Activated CD8-positive, alpha-beta memory T cell treated with anti-CD3 and anti-CD28 coated beads for 4 hours (primary cell): ENCODE measurements around the gene IFIT1B.

ENCODE experiments used
- DNase-seq, 2 donors: peaks; one replicate each; pipeline ENCODE4 v3.0.0-alpha.2; 2020; ENCODE audit warnings: low read depth in 2 of 2

Gene IFIT1B

GRCh38 chr10:89413398-89413912 is 35.6 kb downstream of the IFIT1B start:
- no peak for DNase-seq

GRCh38 chr10:89414146-89414878 is 36.5 kb downstream of the IFIT1B start, which contains the start of gene IFIT5:
Gene IFIT5, plus strand, starts transcription at chr10:89414568. Its CDS starts 231 bp downstream, at chr10:89414799.
- peak; percentile 32 to 38 for DNase-seq

DNA sequence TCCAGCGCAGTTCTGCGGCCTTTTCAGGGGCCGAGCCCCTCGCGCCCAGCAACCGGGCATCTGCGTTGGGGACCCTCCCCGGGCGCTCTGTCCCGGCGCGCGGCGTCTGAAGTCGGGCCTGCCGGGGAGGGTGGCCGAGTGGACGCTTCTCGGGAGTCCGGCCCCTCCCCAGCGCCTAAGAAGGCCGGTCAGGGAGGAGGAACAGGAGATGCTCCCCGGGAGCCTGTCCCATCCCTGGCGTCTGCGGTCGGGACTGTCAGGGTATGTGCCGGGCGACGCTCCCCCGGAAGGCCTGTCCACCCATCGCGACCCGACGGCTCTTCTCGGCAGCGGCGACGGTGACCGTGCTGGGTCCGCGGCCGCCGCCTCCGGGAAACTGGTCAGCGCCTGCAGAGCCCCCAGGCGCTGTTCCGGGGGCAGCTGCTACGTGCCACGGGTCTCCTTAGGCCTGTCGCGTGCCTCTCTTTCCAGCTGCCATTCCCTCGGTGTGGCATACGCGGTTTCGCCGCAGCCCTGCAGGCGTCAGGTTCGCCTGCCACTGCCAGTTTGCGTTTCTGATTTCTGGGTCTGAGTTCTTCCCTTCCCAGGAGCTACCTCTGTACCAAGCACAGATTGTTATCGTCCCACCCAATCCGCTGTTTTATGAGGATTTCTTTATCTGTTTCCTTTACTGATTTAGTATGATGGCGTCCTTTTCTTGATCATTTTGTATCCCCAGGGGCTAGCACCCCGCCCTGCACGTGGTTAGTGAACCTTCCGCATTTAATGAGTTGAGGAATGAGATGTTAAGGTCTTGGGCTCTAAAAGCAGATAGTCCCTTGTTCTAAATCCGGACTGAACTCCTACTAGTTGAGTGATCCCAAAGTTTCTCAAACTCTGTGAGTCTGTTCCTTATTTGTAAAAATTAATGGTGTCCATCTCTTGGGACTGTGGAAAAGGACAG is 37.3 kb downstream of the IFIT1B start:
- DNase-seq = peak in 1 of 2 donors; percentile 7

DNA sequence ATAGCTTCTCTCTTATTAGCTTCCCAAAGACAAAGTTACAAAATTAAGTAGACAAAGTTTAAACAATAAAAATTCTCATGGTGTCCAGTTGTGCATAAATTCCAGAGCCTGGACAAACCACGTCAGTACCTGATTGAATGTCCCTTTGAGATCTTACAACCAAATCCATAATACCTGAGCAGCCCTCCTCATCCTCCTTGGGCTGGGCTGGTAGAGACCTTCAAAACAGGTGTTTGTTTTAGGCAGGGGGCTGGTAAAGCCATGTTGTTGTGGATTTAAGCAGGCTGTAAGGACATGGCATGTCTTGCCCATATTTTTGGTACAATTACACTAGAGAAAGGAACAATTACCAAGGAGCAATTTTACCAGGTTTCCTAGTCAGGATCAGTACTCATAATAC is 38.6 kb downstream of the IFIT1B start:
- no peak for DNase-seq

DNA sequence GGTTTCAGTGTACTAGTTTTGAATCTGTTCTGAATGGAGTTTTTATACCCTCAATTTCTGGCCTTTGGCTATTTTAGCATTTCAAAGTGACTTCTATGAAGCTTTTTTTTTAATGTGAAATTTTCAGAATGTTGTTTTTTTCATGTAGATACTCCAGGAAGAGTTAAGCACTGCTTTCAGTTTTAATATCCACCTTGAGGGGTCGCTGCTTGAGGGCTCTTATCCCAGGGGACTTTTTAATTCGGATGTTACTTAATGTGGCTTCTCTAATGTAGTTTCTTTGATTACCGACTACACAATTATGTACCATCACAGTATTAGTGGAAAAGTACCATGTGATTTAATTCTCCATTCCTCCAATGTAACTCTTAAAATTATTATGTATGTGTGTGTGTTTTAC is 41.7 kb downstream of the IFIT1B start:
- no peak for DNase-seq

DNA sequence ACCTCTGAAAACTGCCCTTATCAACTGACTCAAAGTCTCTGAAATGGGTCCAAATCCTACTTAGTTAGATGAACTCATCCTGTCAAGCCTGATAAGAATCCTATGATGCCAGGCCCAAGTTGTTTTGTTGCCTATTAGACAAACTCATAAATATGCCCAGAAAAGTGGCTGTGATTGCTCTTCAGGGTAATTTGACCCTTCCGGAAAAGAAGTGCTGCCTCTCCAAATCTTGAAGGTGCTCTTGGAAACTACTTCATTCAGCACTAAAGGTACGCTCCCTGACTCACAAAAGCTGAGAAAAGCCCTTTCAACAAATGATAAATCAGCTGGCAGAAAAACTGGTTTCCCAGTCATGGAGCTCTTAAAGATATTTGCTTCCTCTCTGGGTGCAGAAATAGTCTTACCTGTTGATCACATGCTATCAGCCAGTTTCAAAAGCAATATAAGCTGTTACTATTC is 43.2 kb downstream of the IFIT1B start:
- no peak for DNase-seq

GRCh38 chr10:89425000-89425399 is 47.1 kb downstream of the IFIT1B start:
- DNase-seq = no peak

- no peak for DNase-seq
Observed at GRCh38 chr10:89426230-89426868, 48.5 kb downstream of the IFIT1B start.

- DNase-seq = no peak
Observed at GRCh38 chr10:89427629-89428028, 49.8 kb downstream of the IFIT1B start.

DNA sequence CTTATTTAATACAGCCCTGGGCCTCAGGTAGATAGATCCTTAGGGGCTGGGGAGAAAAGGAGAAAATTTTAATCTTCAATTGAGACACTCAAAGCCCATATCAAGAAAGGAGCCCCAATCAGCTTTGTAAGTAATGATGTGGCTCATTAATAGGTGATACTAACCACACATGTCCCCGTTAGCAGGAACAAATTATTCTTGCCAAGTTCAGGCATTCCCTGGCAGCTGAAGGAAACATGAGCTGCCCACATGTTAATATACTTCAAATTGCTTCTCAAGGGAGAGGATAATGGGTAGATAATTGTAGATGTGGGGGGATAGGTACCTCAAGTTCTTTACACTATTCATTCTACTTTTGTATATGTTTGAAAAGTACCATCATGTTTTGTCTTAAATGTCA is 51.0 kb downstream of the IFIT1B start:
- DNase-seq = no peak

- DNase-seq = no peak
Observed at GRCh38 chr10:89431977-89432376, 54.1 kb downstream of the IFIT1B start.
